SH-SY5Y (cell line): ENCODE measurements around the gene ABTB1.

Experiments used
- GATA2 ChIP-seq: IDR thresholded peaks from 2 replicates; pipeline ENCODE4 v1.6.1; 2011; ENCODE audit warnings: mild to moderate bottlenecking, low read depth, low read length
- GATA3 ChIP-seq: IDR thresholded peaks from 2 replicates; pipeline ENCODE4 v1.6.1; 2011; ENCODE audit warnings: low read depth, mild to moderate bottlenecking, low read length, moderate library complexity

- TF ChIP-seq GATA3 (no peak), GATA2 (no peak)
Observed at GRCh38 chr3:127722091-127722784, 49.5 kb downstream of the ABTB1 start.
